Rectal smooth muscle tissue (tissue), 1 donor: Measurements from ENCODE around the gene OSTN.
"Not testable (repeated sequence)": the region's sequence is repeated elsewhere in the genome, so short reads cannot be mapped to it uniquely, and the experiment has no call there.

Source experiments
- H3K27ac ChIP-seq: one replicate; pipeline ENCODE4 v1.7.0; 2013; ENCODE audit warnings: low read depth, low read length, inconsistent platforms
- H3K27me3 ChIP-seq: one replicate; pipeline ENCODE4 v1.7.0; 2013; ENCODE audit warnings: low read length; ENCODE audit not compliant: control insufficient read depth, insufficient read depth
- H3K36me3 ChIP-seq: one replicate; pipeline ENCODE4 v1.7.0; 2013; ENCODE audit warnings: low read length; ENCODE audit not compliant: control insufficient read depth, insufficient read depth
- H3K4me1 ChIP-seq: one replicate; pipeline ENCODE4 v1.7.0; 2013; ENCODE audit warnings: low read length; ENCODE audit not compliant: control insufficient read depth, insufficient read depth
- H3K4me3 ChIP-seq: one replicate; pipeline ENCODE4 v1.7.0; 2013; ENCODE audit warnings: low read length
- H3K9ac ChIP-seq: one replicate; pipeline ENCODE4 v1.7.0; 2013; ENCODE audit warnings: low read length

OSTN gene

DNA sequence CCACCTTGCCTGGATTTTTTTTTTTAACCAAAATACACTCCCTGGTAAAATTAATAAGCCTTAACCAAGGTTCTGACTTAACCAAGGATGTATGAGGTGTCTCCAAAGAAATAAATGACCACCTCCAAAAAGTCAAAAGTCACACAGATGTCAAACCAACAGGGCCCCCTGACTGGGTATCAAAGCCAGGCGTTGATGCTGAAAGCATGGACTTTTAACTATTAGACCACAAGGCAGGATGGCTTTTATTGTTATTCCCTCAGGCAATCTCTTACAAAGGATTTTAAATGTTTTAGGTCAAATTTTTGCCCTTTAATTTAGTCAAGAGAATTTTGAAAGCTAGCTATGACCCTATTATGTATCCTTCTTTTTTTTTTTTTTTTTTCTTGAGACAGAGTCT lies 60.4 kb downstream of the OSTN start:
- Histone ChIP-seq H3K4me3 (no peak overlapping the region), H3K27ac (no peak overlapping the region)

GRCh38 chr3:191260431-191261303 lies 61.6 kb downstream of the OSTN start:
- Histone ChIP-seq H3K36me3 (no peaks in the 10 kb centered on the region), H3K27me3 (no peaks in the 10 kb centered on the region), H3K4me3 (no peak overlapping the region), H3K9ac (no peak overlapping the region), H3K27ac (no peak overlapping the region), H3K4me1 (no peaks in the 10 kb centered on the region)

More for the DNA sequence above, 60.4 kb downstream of the OSTN start:
- no peaks in the 10 kb centered on the region for H3K4me1 ChIP-seq
- H3K36me3 ChIP-seq, result no peaks in the 10 kb centered on the region
- H3K27me3 ChIP-seq, result no peaks in the 10 kb centered on the region
- H3K9ac ChIP-seq, result no peak overlapping the region

GRCh38 chr3:191261304-191261638 lies 62.2 kb downstream of the OSTN start:
- Histone ChIP-seq H3K4me3 (no peak overlapping the region), H3K27ac (no peak overlapping the region), H3K27me3 (no peaks in the 10 kb centered on the region), H3K9ac (no peak overlapping the region), H3K36me3 (no peaks in the 10 kb centered on the region), H3K4me1 (no peaks in the 10 kb centered on the region)

GRCh38 chr3:191262650-191263049 lies 63.6 kb downstream of the OSTN start:
- H3K4me1 ChIP-seq, result no peaks in the 10 kb centered on the region
- H3K4me3 ChIP-seq, result no peak overlapping the region
- no peaks in the 10 kb centered on the region for H3K27me3 ChIP-seq
- no peaks in the 10 kb centered on the region for H3K36me3 ChIP-seq
- no peak overlapping the region for H3K9ac ChIP-seq
- no peak overlapping the region for H3K27ac ChIP-seq

GRCh38 chr3:191263365-191263764 lies 64.3 kb downstream of the OSTN start:
- H3K4me1 ChIP-seq, result no peaks in the 10 kb centered on the region
- H3K4me3 ChIP-seq, result no peak overlapping the region
- no peak overlapping the region for H3K9ac ChIP-seq
- no peaks in the 10 kb centered on the region for H3K27me3 ChIP-seq
- H3K27ac ChIP-seq, result no peak overlapping the region
- no peaks in the 10 kb centered on the region for H3K36me3 ChIP-seq

DNA sequence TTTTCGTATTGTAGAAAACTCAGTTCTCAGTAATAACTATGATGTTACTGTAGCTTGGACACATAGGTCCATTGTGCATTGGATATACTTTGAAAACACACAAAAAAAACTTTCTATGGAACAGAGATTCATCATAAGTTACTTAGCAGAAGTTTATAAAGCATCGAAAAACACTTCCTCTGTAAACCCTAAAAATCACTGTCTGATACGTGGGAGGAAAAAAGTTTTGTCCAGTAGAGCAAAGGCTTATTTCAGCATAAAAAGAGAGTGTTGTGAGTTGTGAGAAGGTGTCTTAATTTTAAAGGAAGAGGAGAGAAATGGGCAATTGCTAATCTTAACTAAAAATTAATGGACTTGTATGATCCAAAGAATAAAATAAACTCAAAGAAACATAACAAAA lies 64.8 kb downstream of the OSTN start:
- Histone ChIP-seq H3K36me3 (no peaks in the 10 kb centered on the region), H3K4me1 (no peaks in the 10 kb centered on the region), H3K27ac (no peak overlapping the region), H3K9ac (no peak overlapping the region), H3K27me3 (no peaks in the 10 kb centered on the region), H3K4me3 (no peak overlapping the region)

DNA sequence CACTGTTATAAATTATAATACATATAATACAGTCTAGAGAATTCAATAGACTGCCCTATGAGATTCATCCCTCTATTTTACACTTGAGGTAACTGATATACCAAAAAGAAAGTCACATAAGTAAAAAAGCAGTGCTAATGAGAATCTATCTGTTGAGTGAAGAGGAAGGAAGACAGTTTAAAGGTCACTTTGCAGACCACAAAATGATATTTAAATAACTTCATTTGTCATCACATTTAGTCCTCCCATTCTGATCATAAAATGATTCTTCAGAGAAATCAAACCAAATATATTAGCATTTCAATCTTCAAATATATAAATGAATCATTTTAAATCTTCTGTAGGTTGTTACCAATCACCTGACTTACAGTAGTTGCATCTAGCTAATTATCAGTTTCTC lies 69.7 kb downstream of the OSTN start:
- no peaks in the 10 kb centered on the region for H3K4me1 ChIP-seq
- no peaks in the 10 kb centered on the region for H3K27me3 ChIP-seq
- no peak overlapping the region for H3K27ac ChIP-seq
- no peak overlapping the region for H3K9ac ChIP-seq
- H3K4me3 ChIP-seq, result no peak overlapping the region
- H3K36me3 ChIP-seq, result no peaks in the 10 kb centered on the region

- no peaks in the 10 kb centered on the region for H3K36me3 ChIP-seq
- no peak overlapping the region for H3K27ac ChIP-seq
- H3K9ac ChIP-seq, result no peak overlapping the region
- no peaks in the 10 kb centered on the region for H3K27me3 ChIP-seq
- H3K4me3 ChIP-seq, result no peak overlapping the region
- H3K4me1 ChIP-seq, result no peaks in the 10 kb centered on the region
Observed at GRCh38 chr3:191269289-191270085, 70.4 kb downstream of the OSTN start.

DNA sequence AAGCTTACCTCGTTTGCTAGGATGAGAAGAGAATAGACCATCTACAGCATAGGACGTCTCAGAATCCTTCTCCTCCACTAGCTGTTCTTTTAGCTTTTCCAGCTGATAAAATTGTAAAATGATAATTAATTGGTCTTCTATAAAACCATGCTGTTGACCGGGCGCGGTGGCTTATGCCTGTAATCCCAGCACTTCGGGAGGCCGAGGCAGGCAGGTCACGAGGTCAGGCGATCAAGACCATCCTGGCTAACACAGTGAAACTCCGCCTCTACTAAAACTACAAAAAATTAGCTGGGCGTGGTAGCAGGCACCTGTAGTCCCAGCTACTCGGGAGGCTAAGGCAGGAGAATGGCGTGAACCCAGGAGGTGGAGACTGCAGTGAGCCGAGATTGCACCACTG lies 76.2 kb downstream of the OSTN start:
- not testable (repeated sequence) for H3K27me3 ChIP-seq, H3K36me3 ChIP-seq, H3K9ac ChIP-seq, H3K4me1 ChIP-seq, H3K27ac ChIP-seq, H3K4me3 ChIP-seq

GRCh38 chr3:191275751-191276150 lies 76.7 kb downstream of the OSTN start:
- no peaks in the 10 kb centered on the region for H3K4me1 ChIP-seq
- no peaks in the 10 kb centered on the region for H3K36me3 ChIP-seq
- no peak overlapping the region for H3K9ac ChIP-seq
- H3K4me3 ChIP-seq, result no peak overlapping the region
- H3K27me3 ChIP-seq, result no peaks in the 10 kb centered on the region
- H3K27ac ChIP-seq, result no peak overlapping the region

GRCh38 chr3:191280111-191280510 lies 81.1 kb downstream of the OSTN start:
- Histone ChIP-seq H3K4me1 (no peaks in the 10 kb centered on the region), H3K9ac (no peak overlapping the region), H3K36me3 (no peaks in the 10 kb centered on the region), H3K4me3 (no peak overlapping the region), H3K27me3 (no peaks in the 10 kb centered on the region), H3K27ac (no peak overlapping the region)

GRCh38 chr3:191280882-191281281 lies 81.8 kb downstream of the OSTN start:
- Histone ChIP-seq H3K27me3 (no peaks in the 10 kb centered on the region), H3K4me1 (no peaks in the 10 kb centered on the region), H3K36me3 (no peaks in the 10 kb centered on the region), H3K9ac (no peak overlapping the region), H3K4me3 (no peak overlapping the region), H3K27ac (no peak overlapping the region)
